ENCODE measurements around the gene CANT1. TPM values are rescaled to one million over a fixed set of nuclear protein-coding genes. Genes with fewer than 3 reads are reported as not detected.

Gene CANT1
- total and polyA plus RNA-seq, 9 of the 15 experiments (the other 6 are each of a cell fraction or from before 2014, with no cell fraction given) = 2.7 to 66.4 (median 22.5) TPM

- no peak for TF ChIP-seq RERE (CRISPR knock-in tag; IDR thresholded peaks at IDR 0.05; ENCODE audit: borderline replicate concordance)
- TF ChIP-seq ZNF277 (CRISPR knock-in tag; IDR thresholded peaks at IDR 0.05; ENCODE audit: borderline replicate concordance) = no peak
- 0 out of 4 replicates have a peak, but pooled peaks of 1 of the 2 experiments have one; percentile 8 for TF ChIP-seq KDM1A (IDR thresholded peaks at IDR 0.05)
- no peak for TF ChIP-seq CBFA2T2 (conservative IDR thresholded peaks at IDR 0.05)
- peak; percentile 71; the same call in 1 of the 2 replicates for TF ChIP-seq SMARCE1 (IDR thresholded peaks at IDR 0.05)
These were observed 50.9 kb downstream of the CANT1 start (continued) for GRCh38 chr17:78958641-78959127.
